NK-92 treated with Interleukin-12 subunit alpha and Interleukin-12 subunit beta, amount 100 ng/mL, for 24 hours (cell line): ENCODE results near the gene ADAMTS3.

Source experiments
- DNase-seq: peaks from one replicate; lab custom pipeline; 2025; lab: John Stamatoyannopoulos, UW

Gene ADAMTS3

DNA sequence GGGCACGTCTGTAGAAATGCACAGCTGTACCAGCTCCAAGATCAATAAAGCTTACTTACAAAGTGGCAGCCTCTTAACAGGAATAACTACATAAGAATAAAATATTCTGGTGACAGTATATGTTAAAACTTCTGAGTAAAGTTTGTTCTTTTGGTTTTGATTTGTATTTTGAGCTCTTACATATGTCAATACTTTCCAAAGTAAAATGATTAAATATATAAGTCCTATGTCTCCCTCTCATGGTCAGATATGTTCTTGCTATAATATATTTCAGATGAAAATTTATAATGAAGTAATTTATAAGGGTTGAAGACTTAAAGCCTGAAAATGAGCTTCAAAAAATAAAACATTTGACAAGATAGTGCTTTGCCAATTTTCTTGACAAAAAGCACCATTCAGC lies 282.8 kb downstream of the ADAMTS3 start:
- no peak for DNase-seq

- DNase-seq: no peak
Measured at GRCh38 chr4:72283357-72283756, 285.7 kb downstream of the ADAMTS3 start.

- no peak for DNase-seq
Measured at GRCh38 chr4:72280252-72280651, 288.8 kb downstream of the ADAMTS3 start.

DNA sequence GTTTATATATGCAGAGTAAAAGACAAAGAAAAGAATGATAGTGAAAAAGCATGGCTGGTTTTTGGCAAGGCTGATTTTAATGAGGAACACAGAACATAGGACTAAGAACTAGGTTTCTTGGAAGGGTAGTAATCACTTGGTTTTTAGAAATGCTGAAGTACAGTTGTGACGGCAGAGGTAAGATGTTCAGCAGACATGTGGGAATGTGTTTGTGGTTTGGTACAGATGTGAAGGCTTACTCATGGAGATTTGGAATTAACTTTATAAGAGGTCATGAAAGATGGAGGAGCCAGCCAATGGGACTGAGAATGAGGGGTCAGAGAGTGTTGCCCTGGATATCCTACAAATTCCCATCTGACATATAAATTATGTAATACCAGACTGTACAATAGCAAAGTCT lies 293.6 kb downstream of the ADAMTS3 start:
- no peak for DNase-seq

GRCh38 chr4:72274251-72274650 lies 294.8 kb downstream of the ADAMTS3 start:
- DNase-seq: no peak

DNA sequence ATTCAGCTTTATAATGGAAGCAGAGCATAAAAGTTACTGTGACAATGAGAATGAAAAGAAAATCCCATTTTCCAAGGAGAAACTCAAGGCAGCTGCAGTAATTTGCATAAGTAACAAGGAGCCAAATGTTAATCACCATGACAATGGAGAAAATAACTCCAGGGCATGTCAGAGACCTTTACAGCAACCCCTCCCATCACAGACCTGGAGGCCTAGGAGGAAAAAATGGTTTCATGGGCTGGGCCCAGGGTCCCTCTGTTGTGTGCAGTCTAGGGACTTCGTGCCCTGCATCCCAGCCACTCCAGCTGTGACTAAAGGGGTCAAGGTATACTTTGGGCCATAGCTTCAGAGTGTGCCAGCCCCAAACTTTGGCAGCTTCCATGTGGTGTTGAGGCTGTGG lies 313.8 kb downstream of the ADAMTS3 start:
- no peak for DNase-seq

DNA sequence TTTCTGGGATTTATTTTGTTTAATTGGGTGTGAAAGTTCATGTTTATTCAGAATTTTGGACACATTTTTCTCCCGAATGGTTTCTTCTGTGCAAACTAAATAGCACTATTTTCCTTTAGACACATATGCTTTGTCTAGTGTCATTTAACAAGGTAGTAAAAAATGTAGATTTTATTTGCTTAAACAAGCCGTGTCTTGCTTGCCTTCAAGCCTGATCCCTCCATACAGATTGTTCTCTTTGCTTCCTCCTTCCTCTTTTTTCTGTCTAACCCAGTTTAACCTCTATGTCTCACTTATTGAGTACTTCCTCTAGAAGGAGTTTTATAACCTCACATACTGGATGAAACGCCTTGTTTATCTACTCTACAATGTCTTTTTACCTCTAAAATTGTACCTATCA lies 325.4 kb downstream of the ADAMTS3 start:
- no peak for DNase-seq

- no peak for DNase-seq
Measured at GRCh38 chr4:72239487-72240116, 329.4 kb downstream of the ADAMTS3 start.
